HL-60/S4 treated with retinoic acid at 250 ng/mL for 4 days and 3 days (cell line): ENCODE results near the gene FGD3.
"Not testable (repeated sequence)": the region's sequence is repeated elsewhere in the genome, so short reads cannot be mapped to it uniquely, and the experiment has no call there.

Source experiments
- in situ Hi-C: fragments of 300-500 bp; cut with MboI; formaldehyde crosslinking; loops from 2 replicates; pipeline ENCODE4 v1.7.0; 2022; ENCODE audit warnings: low sequenced_read_pairs

The FGD3 gene, protein sequence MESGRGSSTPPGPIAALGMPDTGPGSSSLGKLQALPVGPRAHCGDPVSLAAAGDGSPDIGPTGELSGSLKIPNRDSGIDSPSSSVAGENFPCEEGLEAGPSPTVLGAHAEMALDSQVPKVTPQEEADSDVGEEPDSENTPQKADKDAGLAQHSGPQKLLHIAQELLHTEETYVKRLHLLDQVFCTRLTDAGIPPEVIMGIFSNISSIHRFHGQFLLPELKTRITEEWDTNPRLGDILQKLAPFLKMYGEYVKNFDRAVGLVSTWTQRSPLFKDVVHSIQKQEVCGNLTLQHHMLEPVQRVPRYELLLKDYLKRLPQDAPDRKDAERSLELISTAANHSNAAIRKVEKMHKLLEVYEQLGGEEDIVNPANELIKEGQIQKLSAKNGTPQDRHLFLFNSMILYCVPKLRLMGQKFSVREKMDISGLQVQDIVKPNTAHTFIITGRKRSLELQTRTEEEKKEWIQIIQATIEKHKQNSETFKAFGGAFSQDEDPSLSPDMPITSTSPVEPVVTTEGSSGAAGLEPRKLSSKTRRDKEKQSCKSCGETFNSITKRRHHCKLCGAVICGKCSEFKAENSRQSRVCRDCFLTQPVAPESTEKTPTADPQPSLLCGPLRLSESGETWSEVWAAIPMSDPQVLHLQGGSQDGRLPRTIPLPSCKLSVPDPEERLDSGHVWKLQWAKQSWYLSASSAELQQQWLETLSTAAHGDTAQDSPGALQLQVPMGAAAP

DNA sequence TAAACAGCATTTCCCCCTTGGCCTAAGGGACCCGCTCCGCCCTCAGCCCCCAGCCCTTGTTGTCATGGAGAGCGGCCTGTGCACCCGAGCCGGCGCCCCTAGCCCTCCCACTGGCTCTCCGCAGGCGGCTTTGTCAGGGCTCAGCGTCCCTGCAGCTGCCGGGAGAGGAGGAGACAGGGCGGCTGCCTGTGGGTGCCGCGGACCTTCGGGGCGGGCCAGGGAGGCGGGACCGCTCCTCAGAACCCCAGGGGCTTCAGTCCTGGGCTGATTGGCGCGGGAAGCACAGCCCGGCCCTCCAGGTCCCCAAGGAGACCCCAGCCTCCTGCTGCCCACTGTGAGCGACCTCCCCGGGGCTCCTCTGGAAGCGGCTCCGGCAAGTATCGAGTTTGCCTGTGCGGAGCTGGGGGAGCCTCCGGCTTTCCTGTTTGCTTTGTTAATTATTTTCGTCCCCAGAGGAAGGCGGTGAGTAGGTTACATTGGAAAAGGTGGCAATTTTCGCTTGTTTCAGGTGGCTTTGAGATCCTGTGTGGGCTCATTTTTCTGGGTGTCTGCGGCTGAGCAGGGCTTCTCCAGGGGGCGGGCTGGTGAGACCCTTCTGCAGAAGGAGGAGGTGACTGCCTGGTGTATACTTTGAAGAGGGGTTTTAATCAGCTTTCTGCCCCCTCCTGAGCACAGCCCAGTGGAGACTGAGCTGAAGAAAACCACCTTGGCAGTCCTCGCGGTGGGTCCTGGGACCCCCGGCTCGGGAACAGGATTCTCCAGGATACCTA is at the start of gene FGD3:
FGD3 (plus strand) TSS at position 256 of the 770 bp plus-strand sequence. CDS start 28,734 bp downstream, outside the sequence.
- in situ Hi-C loops, result no loop called here

DNA sequence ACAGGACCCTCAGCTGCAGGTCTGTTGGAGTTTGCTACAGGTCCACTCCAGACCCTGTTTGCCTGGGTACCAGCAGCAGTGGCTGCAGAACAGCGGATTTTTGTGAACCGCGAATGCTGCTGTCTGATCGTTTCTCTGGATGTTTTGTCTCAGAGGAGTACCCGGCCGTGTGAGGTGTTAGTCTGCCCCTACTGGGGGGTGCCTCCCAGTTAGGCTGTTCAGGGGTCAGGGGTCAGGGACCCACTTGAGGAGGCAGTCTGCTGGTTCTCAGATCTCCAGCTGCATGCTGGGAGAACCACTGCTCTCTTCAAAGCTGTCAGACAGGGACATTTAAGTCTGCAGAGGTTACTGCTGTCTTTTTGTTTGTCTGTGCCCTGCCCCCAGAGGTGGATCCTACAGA is 42.2 kb upstream of the FGD3 start:
- in situ Hi-C loops, result not testable (repeated sequence)

DNA sequence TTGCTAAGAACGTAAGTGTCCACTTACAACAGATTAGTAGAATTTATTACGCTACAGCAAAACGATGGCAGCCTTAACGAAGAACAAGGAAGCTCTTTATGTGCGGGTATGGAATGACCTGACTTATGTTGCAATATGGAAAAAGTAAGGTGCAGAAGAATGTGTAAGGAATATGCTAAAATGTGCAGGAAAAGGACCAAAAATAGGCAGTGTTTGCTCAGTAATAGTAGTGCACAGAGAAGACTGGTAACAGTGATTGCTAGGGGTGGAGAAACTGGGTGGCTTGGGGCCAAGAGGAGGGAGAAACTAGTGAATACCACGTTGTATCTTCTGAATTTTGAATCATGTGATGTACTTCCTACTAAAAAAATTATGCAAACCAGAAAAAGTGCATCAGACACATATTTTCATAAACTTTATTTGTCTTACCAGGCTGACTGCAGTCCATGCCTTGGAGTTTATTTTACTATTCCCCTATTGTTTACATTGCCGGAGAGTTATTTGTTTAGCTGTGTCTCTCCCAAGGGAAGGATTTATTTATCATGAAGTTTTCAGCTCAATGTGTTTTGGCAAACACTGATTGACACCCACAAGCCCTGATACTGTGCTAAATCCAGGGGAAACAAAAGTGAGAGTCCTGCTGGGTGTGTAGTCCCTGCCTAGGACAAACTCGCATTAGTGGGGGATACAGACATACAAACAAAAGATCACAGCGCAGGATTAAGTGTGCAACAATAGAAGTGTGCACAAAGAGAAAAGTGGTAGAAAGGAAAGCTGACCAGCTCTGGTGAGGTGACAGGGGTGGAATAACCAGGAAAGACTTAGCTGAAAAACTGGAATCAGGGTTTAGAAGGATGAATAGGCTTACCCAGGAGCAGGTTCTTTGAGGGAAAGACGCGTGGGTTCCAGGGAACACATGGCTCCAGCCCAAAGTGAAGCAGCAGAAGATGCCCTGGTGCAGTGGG is 35.5 kb upstream of the FGD3 start:
- in situ Hi-C loops, result no loop called here

DNA sequence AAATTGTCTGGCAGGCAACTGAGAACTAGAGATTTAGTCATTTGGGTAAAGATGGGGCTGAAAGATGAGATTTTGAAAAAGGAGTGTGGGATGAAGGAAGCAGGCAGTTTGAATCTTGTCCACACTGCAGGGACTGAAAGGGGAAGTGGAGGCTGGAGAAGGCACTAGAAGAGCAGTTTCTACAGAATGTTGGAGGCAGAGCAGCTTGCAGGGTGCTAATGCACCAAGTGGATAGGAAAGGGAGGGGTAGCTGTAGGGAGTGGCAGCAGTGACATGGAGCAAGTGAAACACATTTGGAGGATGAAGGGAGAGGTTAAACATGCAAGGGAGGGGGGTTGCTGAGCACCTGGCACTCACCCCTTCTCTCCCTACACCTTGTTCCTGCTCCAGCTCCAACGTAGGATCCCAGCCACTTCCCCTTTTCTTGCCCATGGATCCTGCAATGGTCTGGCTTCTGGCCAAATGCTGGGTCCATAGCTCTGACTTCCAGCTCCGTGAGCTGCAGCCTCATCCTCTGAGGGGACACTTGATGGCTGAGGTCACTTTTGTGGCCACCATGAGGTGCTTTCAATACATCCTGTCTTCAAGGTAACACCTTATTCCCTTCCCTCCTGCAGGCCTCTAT is 30.0 kb upstream of the FGD3 start:
- in situ Hi-C loops, result no loop called here

DNA sequence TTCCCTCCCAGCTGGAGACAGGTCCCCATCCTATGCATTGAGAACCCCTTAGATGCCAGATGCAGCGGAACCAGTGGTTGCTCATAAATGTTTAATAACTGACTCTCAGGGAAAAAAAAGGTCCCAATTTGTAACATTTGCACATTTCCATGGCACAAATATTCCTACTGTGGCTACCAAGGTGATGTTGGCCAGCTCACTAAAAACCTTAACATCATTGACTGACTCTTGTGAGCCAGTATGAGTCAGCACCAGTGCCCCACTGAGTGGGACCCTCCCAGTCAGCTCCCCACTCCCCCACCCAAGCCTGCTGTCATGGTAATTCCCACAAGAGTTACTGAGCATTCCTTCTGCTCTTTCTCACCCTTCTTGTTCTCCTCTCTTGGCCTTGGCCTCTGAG is 26.9 kb upstream of the FGD3 start:
- in situ Hi-C loops, result no loop called here

DNA sequence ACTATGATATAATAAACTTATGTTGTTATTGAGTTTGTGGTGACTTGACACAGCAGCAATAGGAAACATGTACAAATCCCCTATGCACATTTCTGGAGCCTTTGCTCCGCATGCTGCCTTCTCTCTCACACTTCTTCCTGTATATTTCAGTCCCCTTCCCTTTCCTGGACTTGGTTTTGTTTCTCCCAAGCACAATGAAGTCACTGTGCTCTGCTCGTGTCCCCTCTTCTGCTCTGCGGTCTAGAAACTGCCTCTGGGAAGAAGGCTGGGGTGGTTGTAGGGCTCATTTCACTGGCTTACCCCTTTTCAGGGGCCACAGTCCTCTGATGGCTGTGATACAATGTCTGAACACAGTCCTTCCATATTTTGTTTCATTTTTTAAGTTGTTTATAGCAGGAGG is 15.7 kb upstream of the FGD3 start:
- in situ Hi-C loops, result no loop called here

DNA sequence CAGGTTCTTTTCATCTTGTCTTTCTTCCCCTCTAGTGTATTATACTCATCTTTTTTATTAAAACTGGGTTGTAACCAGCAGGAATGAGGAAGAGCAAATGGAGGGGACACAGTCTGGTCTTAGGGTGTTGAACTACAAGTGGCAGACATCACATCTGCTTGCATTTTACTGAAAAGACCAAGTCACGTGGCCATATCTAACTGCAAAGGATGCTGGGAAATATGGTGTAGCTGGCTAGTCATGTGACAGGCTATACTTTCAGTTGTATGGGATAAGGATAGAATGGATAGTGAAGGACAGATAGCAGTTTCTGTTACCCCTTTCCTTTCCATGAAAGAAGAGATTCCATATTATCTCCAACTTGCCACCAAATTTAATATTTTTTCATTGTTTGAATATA is 13.0 kb upstream of the FGD3 start:
- in situ Hi-C loops, result no loop called here

DNA sequence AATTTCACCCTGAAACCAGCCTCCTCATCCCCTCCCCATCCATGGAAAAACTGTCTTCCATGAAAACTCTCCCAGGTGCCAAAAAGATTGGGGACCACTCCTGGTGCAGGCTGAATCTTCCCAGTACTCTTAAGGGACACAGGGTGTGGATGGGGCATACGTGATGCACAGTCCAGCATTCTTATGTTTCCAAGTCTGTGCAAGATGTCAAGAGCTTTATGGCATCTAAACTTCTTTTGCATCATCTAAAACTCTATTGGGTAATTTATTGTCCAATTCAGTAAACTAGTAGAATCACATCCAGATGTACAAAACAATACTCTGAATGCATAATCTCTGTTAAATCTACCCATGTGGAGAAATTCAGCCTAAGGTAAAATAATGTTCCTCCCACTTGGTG is 9.3 kb upstream of the FGD3 start:
- in situ Hi-C loops, result no loop called here

DNA sequence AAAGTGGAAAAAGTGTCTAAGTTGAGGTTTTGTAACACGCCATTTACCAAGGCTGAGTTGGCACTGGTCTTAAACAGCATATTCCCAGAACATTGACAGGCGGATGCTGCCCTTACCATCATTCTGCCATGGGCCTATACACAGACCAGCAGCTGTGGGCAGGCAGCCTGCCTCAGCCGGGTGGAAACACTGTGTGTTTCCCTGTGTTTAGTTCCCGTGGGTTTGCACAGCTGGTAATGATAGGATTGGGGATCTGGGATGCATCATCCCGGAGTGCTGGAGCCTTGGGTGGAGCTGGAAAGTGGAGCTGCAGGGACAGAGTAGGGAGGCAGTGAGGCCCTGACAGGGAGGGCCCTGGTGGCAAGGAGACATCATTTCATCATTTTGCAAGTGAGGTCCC is 5.5 kb upstream of the FGD3 start:
- in situ Hi-C loops, result no loop called here

DNA sequence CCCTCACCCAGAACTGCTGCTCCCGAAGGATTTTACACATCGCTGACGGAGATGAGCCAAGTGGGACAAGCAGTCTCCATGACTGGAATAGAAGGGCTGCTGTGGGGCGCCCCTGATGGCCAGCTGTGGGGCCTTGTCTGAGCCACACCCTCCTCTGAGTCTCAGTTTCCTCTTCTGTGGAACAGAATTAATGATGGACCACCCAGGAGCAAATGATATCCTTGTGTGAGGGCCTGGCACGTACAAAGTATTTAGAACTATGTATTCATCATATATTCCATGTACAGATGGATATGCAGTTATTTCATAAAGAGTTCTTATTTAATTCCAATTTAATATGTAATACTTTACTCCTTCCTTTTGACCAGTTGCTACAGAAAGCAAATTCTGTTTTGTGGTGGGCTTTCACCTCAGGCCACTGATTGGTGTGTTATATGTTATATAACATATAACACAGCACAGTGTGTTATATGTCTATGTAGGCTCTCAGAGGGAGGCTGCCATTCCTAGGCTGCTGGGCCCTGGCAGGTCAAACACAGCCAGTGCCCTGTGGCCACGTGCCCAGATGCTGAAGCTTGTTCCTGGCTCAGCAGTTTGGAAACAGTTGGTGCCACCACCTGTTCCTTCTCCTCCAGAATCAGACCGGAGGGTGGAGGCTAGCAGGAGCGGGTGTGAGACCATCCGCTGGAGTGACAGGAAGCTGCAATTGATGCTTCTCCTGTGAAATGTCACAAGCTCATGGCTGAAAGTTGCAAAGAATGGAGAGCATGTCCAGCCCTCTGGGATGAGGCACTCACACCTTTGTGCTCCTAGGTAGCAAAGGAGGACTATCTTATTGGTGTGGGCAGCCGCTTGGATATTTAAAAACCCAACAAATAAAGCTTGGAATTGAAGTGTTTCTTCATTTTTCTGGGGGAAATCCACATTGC is 4.4 kb upstream of the FGD3 start:
- in situ Hi-C loops, result no loop called here

DNA sequence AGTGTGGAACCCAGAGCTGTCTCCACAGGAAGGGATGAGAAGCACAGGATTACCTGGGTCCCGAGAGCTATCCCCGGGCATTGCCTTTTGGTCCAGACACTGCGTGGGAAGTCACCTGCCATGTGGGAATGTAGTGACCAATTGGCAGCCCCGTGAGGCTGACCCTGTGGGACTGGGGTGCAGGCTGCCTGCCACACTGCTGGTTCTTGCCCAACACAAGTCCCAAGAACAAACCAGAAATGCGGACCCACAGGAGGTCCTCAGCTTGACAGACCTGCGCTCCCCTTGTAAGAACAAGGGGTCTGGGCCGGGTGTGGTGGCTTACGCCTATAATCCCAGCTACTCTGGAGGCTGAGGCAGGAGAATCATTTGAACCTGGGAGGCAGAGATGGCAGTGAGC is 2.4 kb upstream of the FGD3 start:
- in situ Hi-C loops, result no loop called here

DNA sequence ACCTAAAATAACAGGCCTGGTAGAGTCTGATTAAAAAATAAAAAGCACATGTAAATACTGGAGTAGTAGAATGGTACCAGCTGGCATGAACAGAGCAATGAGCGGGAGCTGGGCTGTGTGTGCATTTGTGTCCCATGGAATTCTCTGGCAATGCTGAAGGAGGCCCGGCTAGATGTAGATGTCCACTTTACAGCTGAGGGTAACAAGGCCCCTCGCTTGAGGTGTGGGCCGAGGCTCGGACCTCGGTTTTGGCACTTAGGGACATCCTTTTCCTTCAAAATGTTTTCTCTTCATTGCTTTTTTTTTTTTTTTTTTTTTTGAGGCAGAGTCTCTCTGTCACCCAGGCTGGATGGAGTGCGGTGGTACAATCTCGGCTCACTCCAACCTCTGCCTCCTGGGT is 1.5 kb upstream of the FGD3 start:
- in situ Hi-C loops, result no loop called here

DNA sequence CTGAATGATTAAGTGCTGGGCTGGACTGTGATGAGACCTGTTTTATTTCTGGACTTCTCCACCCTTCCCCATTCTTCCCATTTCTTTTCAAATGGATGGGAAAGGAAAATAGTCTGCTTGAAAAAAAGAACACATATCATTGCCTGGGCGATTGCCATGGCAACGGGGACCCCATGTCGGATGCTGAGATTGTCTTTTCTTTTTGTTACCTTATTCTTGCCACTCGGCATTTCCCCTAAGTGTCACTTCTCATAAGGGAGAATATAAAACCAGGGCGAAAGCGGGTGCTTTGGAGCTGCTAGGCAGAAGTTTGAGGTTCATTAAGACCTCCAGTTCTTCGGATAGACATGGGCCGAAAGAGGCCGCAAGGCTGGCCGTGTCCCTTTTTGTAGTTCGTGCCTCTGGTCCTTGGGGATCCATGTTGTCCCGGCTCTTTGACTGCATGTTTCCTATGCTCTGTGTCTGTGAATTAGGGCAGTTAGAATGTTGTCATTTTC is 763 bp downstream of the FGD3 start:
- in situ Hi-C loops, result no loop called here

DNA sequence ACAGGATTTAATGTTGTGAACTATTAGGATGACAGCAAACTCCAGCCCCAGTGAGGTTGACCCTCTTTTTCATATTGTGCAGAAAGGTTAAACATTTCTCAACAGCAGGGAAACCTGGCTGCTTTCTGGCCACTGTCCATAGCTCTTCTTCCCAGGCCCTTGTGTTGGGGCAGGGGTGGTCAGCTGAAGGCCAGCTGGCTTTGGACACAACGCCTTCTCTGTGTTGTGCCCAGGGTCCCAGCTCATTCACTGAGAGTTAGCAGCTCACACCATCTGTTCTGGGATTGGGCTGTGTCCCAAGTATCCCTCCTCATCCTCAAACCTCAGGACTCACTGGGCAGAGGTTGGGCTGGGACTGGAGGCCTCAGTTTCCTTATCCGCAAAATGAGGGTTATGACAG is 1.3 kb downstream of the FGD3 start:
- in situ Hi-C loops, result no loop called here

DNA sequence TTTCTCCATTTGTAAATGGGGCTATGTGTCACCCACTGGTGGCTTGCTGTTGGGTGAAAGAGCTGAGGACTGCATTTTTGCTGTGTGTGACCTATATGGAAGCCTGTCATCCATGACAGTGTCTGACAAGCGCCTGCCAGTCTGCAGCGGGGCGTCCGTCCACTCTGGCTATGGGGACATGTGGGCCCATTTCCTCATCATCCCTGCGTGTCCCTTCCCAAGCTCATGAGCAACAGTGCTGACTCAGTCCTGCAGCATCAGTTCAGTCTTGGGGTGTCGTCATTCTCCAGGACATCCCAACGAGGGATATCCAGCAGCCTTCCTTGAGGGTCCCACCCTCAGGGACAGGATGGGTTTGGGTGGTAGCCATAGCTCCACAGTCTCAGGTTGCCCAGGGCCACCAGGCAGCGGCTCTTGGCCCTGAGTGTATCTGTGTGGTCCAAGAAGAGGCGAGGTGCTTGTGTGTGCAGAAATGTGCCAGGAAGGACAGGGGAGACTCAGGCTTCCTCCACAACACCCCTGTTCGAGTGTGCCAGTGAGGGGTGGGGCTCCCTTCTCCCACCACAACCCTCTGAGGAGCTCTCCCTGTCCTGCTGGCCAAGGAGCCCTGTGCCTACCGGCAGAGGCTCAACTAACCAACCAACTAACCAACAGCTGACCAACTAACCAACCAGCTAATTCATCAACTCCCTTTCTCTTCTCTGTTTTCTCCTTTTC is 2.1 kb downstream of the FGD3 start:
- in situ Hi-C loops, result no loop called here

DNA sequence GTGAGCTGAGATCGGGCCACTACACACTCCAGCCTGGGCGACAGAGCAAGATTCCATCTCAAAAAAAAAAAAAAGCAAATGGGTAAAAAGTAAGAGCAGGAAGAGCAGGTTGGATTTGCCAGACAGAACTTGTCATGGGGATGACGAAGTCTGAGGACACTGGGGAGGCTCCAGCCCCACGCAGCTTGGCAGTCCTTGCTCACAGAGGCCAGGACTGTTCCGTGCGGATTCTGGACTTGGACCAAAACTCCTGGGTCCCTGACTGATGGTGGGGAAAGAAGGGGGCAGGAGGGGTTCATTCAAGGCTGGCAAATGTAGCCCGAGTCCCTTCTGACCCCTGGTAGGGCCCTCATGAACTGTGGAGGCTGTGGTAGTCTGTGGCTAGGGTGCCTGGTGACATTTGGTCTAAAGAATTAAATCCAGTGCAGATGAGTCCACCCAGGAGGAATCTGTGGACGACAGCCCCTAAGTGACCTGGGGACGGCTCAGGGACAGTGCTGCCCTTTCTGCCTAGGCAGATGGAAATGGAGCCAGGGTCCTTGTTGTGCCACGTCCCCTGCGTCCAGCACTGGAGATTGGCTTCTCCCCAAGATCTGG is 3.1 kb downstream of the FGD3 start:
- in situ Hi-C loops, result loop anchor here (25.0 kb wide), 1 partner anchor 362 kb away; no protein-coding TSS in a partner anchor

DNA sequence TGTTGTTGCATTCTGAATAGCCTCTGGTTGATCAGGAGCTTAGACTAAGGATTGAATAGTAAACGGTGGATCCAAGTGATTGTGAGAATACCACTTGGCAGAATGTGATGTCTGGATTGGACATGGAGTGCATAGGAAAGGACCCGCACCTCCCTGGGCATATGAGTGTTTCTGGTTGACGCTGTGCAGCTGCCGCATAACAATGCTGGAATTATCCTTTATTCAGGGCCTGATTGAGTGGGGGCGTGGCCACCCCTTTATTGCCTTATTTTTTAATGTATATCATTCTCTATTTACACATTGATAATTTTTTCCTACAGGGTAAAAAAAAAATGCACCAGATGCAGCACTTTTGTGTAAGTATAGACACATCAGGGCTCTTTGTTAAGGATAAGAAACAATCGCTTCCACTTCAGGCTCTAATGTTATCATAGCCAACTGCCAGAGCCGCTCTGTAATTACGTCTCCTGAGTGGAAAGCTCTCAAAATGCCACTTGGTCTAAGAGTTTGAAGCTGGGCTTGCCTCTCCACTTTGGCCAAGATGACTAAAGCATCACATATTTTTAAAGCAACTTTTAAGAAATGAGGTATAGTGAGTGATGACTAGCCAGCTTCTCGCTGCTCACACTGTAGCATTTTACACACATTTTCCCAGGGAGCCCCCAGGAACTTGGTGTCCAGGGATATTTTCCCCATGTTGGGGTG is 5.7 kb downstream of the FGD3 start:
- in situ Hi-C loops, result loop anchor here (25.0 kb wide), 1 partner anchor 359 kb away; no protein-coding TSS in a partner anchor
